HEK293 (cell line): ENCODE results near the gene DCBLD2.

Experiments
- CTCF ChIA-PET: fragments of 350-600 bp; formaldehyde crosslinking; extraction: SDS; loops from one replicate; lab custom pipeline; 2021; ENCODE audit warnings: antibody characterized with exemption; lab: Yijun Ruan, JAX
- POLR2A ChIA-PET: fragments of 300-600 bp; formaldehyde crosslinking; extraction: SDS; loops from one replicate; lab custom pipeline; 2020; ENCODE audit warnings: antibody characterized with exemption, inconsistent platforms; lab: Yijun Ruan, JAX
- H3K27ac ChIP-seq: fragments of 200-500 bp; sonication (Bioruptor generic); 2 replicates; pipeline ENCODE4 v1.5.1; 2014; ENCODE audit warnings: low read depth, low read length, control low read depth, inconsistent platforms; ENCODE audit errors: extremely low read depth
- H3K36me3 ChIP-seq, 2 experiments: fragments of 200-500 bp in 1 of 2; sonication (Bioruptor generic) in 1 of 2; 1 replicate in 1 of 2; 2 replicates in 1 of 2; pipeline ENCODE4 v1.5.1; 2014 to 2017; ENCODE audit warnings: inconsistent platforms in 2 of 2, low read length in 2 of 2; ENCODE audit not compliant: control insufficient read depth in 2 of 2, insufficient read depth in 1 of 2
- H3K4me1 ChIP-seq: fragments of 200-500 bp; sonication (Bioruptor generic); 2 replicates; pipeline ENCODE4 v1.5.1; 2014; ENCODE audit warnings: mild to moderate bottlenecking, low read length, inconsistent platforms; ENCODE audit not compliant: control insufficient read depth, insufficient read depth
- H3K4me3 ChIP-seq: 2 replicates; pipeline ENCODE4 v1.5.1; 2011; ENCODE audit warnings: low read depth, mild to moderate bottlenecking, control low read depth, low read length, moderate library complexity
- H3K9me3 ChIP-seq: fragments of 200-500 bp; sonication (Bioruptor generic); 2 replicates; pipeline ENCODE4 v1.5.1; 2014; ENCODE audit warnings: low read depth, low read length, inconsistent platforms; ENCODE audit not compliant: control insufficient read depth, insufficient read depth
- KLF8 ChIP-seq: fragments of 450-650 bp; formaldehyde crosslinking; IDR thresholded peaks from 2 replicates; pipeline ENCODE4 v1.5.1; 2016; ENCODE audit warnings: missing biosample characterization, missing genetic modification characterization
- KLF9 ChIP-seq: fragments of 450-650 bp; formaldehyde crosslinking; IDR thresholded peaks from 2 replicates; pipeline ENCODE4 v1.5.1; 2016; ENCODE audit warnings: missing biosample characterization, missing genetic modification characterization, low read depth
- PRDM10 ChIP-seq: fragments of 450-650 bp; formaldehyde crosslinking; IDR thresholded peaks from 2 replicates; pipeline ENCODE4 v1.5.1; 2016; ENCODE audit warnings: missing biosample characterization, missing genetic modification characterization
- SP3 ChIP-seq: fragments of 450-650 bp; formaldehyde crosslinking; IDR thresholded peaks from 2 replicates; pipeline ENCODE4 v1.5.1; 2016; ENCODE audit warnings: missing biosample characterization, missing genetic modification characterization
- ZBTB11 ChIP-seq: fragments of 450-650 bp; formaldehyde crosslinking; conservative IDR thresholded peaks from 2 replicates; pipeline ENCODE4 v1.5.1; 2016; ENCODE audit warnings: low read depth, missing biosample characterization, missing genetic modification characterization
- ZBTB26 ChIP-seq: fragments of 450-650 bp; formaldehyde crosslinking; optimal IDR thresholded peaks from 2 replicates; pipeline ENCODE3; 2016; ENCODE audit warnings: missing biosample characterization, mild to moderate bottlenecking, missing genetic modification characterization
- ZBTB6 ChIP-seq: fragments of 450-650 bp; formaldehyde crosslinking; IDR thresholded peaks from 2 replicates; pipeline ENCODE4 v1.5.1; 2017; ENCODE audit warnings: missing biosample characterization, missing genetic modification characterization
- ZBTB8A ChIP-seq: fragments of 450-650 bp; formaldehyde crosslinking; IDR thresholded peaks from 2 replicates; pipeline ENCODE4 v1.5.1; 2016; ENCODE audit warnings: missing biosample characterization, missing genetic modification characterization
- ZNF138 ChIP-seq: fragments of 450-650 bp; formaldehyde crosslinking; IDR thresholded peaks from 2 replicates; pipeline ENCODE4 v1.5.1; 2016; ENCODE audit warnings: missing biosample characterization, missing genetic modification characterization, borderline replicate concordance
- ZNF16 ChIP-seq: fragments of 450-650 bp; formaldehyde crosslinking; IDR thresholded peaks from 2 replicates; pipeline ENCODE4 v1.5.1; 2016; ENCODE audit warnings: low read depth, missing biosample characterization, missing genetic modification characterization
- ZNF223 ChIP-seq: fragments of 450-650 bp; formaldehyde crosslinking; IDR thresholded peaks from 2 replicates; pipeline ENCODE4 v1.5.1; 2016; ENCODE audit warnings: missing biosample characterization, missing genetic modification characterization
- ZNF416 ChIP-seq: fragments of 450-650 bp; formaldehyde crosslinking; IDR thresholded peaks from 2 replicates; pipeline ENCODE4 v1.5.1; 2016; ENCODE audit warnings: missing biosample characterization, missing genetic modification characterization
- ZNF426 ChIP-seq: fragments of 450-650 bp; formaldehyde crosslinking; IDR thresholded peaks from 2 replicates; pipeline ENCODE4 v1.5.1; 2017; ENCODE audit warnings: missing biosample characterization, missing genetic modification characterization, mild to moderate bottlenecking, inconsistent platforms, moderate library complexity
- ZNF513 ChIP-seq: fragments of 450-650 bp; IDR thresholded peaks from 2 replicates; pipeline ENCODE4 v1.5.1; 2018; ENCODE audit warnings: missing biosample characterization, missing genetic modification characterization
- ZNF514 ChIP-seq: fragments of 450-650 bp; formaldehyde crosslinking; IDR thresholded peaks from 2 replicates; pipeline ENCODE4 v1.5.1; 2016; ENCODE audit warnings: missing biosample characterization, missing genetic modification characterization
- ZNF558 ChIP-seq: fragments of 450-650 bp; formaldehyde crosslinking; IDR thresholded peaks from 2 replicates; pipeline ENCODE4 v1.5.1; 2016; ENCODE audit warnings: missing biosample characterization, missing genetic modification characterization
- ZNF561 ChIP-seq: fragments of 450-650 bp; IDR thresholded peaks from 2 replicates; pipeline ENCODE4 v1.5.1; 2018; ENCODE audit warnings: missing biosample characterization, missing genetic modification characterization, borderline replicate concordance
- ZNF610 ChIP-seq: fragments of 450-650 bp; formaldehyde crosslinking; IDR thresholded peaks from 2 replicates; pipeline ENCODE4 v1.5.1; 2016; ENCODE audit warnings: missing biosample characterization, missing genetic modification characterization, borderline replicate concordance
- ZNF629 ChIP-seq: fragments of 450-650 bp; formaldehyde crosslinking; IDR thresholded peaks from 2 replicates; pipeline ENCODE4 v1.5.1; 2017; ENCODE audit warnings: missing biosample characterization, missing genetic modification characterization
- ZNF660 ChIP-seq: fragments of 450-650 bp; IDR thresholded peaks from 2 replicates; pipeline ENCODE4 v1.5.1; 2018; ENCODE audit warnings: missing biosample characterization, mild to moderate bottlenecking, missing genetic modification characterization
- ZNF670 ChIP-seq: fragments of 450-650 bp; formaldehyde crosslinking; IDR thresholded peaks from 2 replicates; pipeline ENCODE4 v1.5.1; 2016; ENCODE audit warnings: missing biosample characterization, missing genetic modification characterization, low read depth
- ZXDB ChIP-seq: fragments of 450-650 bp; formaldehyde crosslinking; IDR thresholded peaks from 2 replicates; pipeline ENCODE4 v1.5.1; 2016; ENCODE audit warnings: missing biosample characterization, missing genetic modification characterization
- TF ChIP-seq, protein P1 (sequence below): fragments of 450-650 bp; IDR thresholded peaks from 2 replicates; pipeline ENCODE4 v1.5.1; 2018; ENCODE audit warnings: missing biosample characterization, mild to moderate bottlenecking, missing genetic modification characterization

Gene DCBLD2

GRCh38 chr3:98901392-98902350 lies at the start of gene DCBLD2:
Gene DCBLD2, minus strand, starts transcription at chr3:98901695. Its CDS starts 369 bp downstream, at chr3:98901326.
- Histone ChIP-seq H3K9me3 (no peaks in the 10 kb centered on the region), H3K4me3 (peak within 1 kb of the TSS; percentile 84), H3K4me1 (no peaks in the 10 kb centered on the region), H3K27ac (peak within 1 kb of the TSS; percentile 72), H3K36me3 (no peaks in the 10 kb centered on the region)
- POLR2A ChIA-PET = interaction anchor here (0.7 to 1.5 kb wide), 14 partner anchors 8 to 379 kb away, joined by 3 to 10 read pairs (median 4); partner anchors contain the start of genes CLDND1 and CPOX
- CTCF ChIA-PET = interaction anchor here (0.6 to 0.7 kb wide), 3 partner anchors 52 to 242 kb away, joined by 3 read pairs; no protein-coding TSS in a partner anchor
- TF ChIP-seq ZNF16 (tag by site-specific recombination) (no peak), ZNF610 (tag by site-specific recombination) (0 out of 2 replicates have a peak, but pooled peaks have one; percentile 49), ZNF513 (tag by site-specific recombination) (no peak), ZNF561 (tag by site-specific recombination) (peak; percentile 49; the same call in 1 of the 2 replicates), KLF8 (peak; percentile 47; the same call in 1 of the 2 replicates), KLF9 (peak; percentile 37; the same call in 1 of the 2 replicates), ZNF223 (tag by site-specific recombination) (no peak), ZNF558 (no peak), SP3 (tag by site-specific recombination) (peak; percentile 81), ZNF629 (no peak), ZBTB11 (tag by site-specific recombination) (peak; percentile 68), ZNF660 (peak; percentile 31; the same call in 1 of the 2 replicates), PRDM10 (tag by site-specific recombination) (peak; percentile 33), ZNF138 (tag by site-specific recombination) (no peak), ZNF670 (no peak), ZXDB (tag by site-specific recombination) (peak; percentile 23; the same call in 1 of the 2 replicates), ZNF514 (tag by site-specific recombination) (no peak), ZNF426 (tag by site-specific recombination) (no peak), ZBTB26 (tag by site-specific recombination) (peak; percentile 92), ZNF416 (tag by site-specific recombination) (no peak), ZBTB6 (tag by site-specific recombination) (peak; percentile 55; the same call in 1 of the 2 replicates), ZBTB8A (tag by site-specific recombination) (peak; percentile 98)
- TF ChIP-seq, protein P1, sequence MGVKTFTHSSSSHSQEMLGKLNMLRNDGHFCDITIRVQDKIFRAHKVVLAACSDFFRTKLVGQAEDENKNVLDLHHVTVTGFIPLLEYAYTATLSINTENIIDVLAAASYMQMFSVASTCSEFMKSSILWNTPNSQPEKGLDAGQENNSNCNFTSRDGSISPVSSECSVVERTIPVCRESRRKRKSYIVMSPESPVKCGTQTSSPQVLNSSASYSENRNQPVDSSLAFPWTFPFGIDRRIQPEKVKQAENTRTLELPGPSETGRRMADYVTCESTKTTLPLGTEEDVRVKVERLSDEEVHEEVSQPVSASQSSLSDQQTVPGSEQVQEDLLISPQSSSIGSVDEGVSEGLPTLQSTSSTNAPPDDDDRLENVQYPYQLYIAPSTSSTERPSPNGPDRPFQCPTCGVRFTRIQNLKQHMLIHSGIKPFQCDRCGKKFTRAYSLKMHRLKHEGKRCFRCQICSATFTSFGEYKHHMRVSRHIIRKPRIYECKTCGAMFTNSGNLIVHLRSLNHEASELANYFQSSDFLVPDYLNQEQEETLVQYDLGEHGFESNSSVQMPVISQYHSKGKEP (tag by site-specific recombination) = no peak
